NCI-H1694 treated with DMSO at 0.1 percent for 48 hours (cell line): Measurements from ENCODE around the gene HIVEP2.
"Not testable (repeated sequence)": the region's sequence is repeated elsewhere in the genome, so short reads cannot be mapped to it uniquely, and the experiment has no call there.

Source experiments
- DNase-seq: peaks from one replicate; lab custom pipeline; 2025; lab: John Stamatoyannopoulos, UW

Gene HIVEP2

DNA sequence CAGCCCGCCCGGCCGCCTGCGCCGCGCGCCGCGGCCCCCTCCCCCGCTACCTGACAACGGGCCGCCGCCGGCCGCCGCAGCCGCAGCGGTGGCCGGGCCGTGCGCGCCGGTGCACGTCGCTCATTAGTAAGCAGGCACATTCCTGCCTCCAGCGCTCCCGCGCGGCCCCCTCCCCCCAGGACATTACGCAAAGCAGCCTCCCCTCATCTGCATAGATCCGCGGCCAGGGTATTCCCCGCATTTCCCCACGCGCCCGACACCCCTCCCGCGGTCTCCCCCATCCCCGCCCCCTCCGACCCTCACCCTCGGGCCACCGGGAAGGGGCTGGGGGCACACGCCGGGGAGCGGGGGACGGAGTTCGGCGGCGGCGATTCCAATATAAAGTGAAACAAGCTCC is at the start of gene HIVEP2:
HIVEP2 (minus strand) TSS at position 128 of the 397 bp plus-strand sequence. CDS start 170,438 bp downstream, outside the sequence.
- no peak for DNase-seq

DNA sequence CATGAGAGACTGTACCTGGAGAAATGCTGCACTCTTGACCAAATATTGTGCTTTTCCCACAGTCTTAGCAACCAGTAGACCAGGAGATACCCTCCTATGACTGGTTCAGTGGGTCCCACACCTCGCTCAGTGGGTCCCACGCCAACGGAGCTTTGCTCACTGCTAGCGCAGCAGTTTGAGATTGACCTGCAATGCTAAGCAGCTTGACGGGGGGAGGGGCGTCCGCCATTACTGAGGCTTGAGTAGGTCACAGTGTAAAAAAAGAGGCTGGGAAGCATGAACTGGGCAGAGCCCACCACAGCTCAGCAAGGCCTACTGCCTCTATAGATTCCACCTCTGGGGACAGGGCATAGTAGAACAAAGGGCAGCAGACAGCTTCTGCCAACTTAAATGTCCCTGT is 49.0 kb upstream of the HIVEP2 start:
- no peak for DNase-seq

- no peak for DNase-seq
Measured at GRCh38 chr6:142987490-142987889, 42.5 kb upstream of the HIVEP2 start.

DNA sequence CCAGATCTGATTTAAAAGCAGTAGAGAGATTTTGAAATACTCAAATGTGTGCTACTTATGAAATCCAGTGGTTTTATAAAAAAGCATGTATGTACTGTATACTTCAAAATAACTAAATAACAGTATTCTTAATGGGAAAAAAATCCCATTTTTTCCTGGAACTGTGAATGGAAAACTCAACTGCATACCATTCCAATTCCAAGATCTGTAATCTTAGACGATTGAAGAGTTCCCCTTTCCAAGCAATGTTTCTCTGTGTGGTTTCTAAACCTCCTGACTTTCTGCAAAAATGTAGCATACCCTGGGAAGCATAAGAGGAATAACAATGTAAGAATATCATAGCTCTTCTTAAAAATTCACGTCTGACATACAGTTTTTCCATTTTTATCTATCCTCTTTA is 40.3 kb upstream of the HIVEP2 start:
- DNase-seq, result no peak

GRCh38 chr6:142984386-142984785 is 39.4 kb upstream of the HIVEP2 start:
- DNase-seq, result no peak

- DNase-seq, result no peak
Measured at GRCh38 chr6:142975365-142975764, 30.4 kb upstream of the HIVEP2 start.

- DNase-seq, result not testable (repeated sequence)
Measured at GRCh38 chr6:142970941-142971340, 26.0 kb upstream of the HIVEP2 start.

GRCh38 chr6:142968601-142969000 is 23.6 kb upstream of the HIVEP2 start:
- DNase-seq, result no peak

DNA sequence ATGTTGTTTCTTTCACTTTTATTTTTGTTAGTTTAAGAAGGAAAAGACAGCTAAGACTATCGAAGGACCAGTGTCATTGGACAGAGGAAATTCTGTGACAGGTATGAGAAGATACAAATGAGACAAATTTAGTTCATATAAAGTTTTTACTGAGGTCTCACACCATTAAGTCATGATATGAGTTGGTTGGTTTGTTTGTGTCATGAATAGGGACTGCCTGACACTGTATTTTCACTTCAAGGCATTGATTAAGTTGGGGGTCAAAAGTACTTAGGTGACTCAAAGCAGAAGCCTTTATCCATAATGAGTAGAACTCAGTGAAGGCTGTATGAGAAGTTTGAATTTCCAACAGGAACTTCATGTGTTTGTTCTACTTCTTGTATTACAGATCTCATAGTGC is 21.3 kb upstream of the HIVEP2 start:
- DNase-seq, result no peak

DNA sequence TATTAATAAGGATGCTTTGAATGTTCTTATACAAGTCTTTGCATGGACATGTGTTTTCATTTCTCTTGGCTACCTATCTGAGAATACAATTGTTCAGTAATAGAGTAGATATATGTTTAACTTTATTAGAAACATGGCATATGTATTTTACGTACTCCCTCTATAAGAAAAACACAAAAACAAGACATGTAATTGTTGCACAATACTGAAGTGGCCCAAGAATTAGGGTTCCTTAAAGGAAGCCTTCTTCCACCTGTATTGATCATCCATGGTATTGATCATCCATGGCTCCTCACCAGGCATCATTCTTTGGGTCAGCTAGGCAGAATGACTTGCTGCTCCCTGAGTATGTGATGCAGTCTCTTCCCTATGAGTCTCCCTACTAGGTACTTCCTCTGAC is 20.2 kb upstream of the HIVEP2 start:
- DNase-seq, result no peak

DNA sequence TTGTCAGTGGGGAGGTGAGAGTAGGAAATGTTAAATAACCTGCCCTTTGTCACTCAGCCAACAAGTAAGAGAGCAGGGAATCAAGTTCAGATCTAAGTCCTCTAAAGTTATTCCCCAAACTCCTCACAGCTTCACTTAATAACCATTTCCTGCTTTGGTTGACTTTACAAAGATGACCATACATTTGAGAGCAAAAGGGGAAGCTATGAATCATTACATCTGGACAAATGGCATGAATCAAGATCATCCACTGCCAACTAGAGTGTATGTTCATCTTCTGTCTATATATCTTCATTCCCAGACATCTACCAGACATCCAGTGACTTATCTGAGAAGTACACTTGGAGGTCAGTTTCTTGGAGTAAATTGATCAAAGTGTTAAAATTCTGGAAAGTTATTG is 15.1 kb upstream of the HIVEP2 start:
- DNase-seq, result no peak

GRCh38 chr6:142958343-142958742 is 13.4 kb upstream of the HIVEP2 start:
- no peak for DNase-seq

- no peak for DNase-seq
Measured at GRCh38 chr6:142956726-142957125, 11.8 kb upstream of the HIVEP2 start.

GRCh38 chr6:142954844-142955243 is 9.9 kb upstream of the HIVEP2 start:
- no peak for DNase-seq

GRCh38 chr6:142953373-142954273 is 8.6 kb upstream of the HIVEP2 start:
- DNase-seq, result no peak

- DNase-seq, result no peak
Measured at GRCh38 chr6:142952614-142953013, 7.6 kb upstream of the HIVEP2 start.

GRCh38 chr6:142950291-142950690 is 5.3 kb upstream of the HIVEP2 start:
- DNase-seq, result no peak

- no peak for DNase-seq
Measured at GRCh38 chr6:142947714-142948480, 2.9 kb upstream of the HIVEP2 start.

GRCh38 chr6:142946924-142947713 is 2.1 kb upstream of the HIVEP2 start:
- DNase-seq, result no peak

DNA sequence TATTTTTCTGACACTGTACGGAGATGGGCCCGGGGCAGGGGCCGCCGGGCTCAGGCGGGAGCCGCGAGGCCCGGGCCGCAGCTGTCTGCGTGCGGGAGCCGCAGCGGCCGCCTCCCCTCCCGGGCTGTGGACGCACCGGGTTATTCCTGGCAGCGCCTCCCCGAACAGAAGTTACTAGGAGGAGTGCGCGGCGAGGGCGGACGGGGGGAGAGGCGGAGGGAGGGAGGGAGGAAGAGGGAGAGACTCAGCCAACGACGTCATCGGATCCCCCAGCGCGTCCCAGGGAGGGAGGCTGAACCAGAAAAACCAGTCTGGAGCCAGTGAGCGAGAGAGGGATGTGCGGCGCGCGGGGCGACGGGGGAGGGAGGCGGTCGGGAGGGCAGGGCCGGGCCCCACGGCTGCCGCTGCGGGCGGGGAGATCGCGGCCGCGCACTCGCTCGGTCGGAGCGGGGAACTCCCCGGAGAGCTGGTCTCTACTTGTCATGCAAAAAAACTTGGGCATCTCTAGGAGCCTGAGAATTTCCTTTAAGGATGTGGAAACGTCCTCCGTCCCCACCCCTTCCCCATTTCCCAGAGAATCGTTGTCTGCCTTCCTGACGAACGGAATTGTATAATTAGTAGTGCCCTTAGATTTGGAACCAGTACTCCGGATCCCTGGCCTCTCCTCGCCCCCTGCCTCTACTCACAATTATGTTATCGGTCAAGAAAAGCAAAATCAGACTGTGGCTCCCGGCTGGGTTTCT is 1.4 kb upstream of the HIVEP2 start:
- peak; percentile 82 for DNase-seq

DNA sequence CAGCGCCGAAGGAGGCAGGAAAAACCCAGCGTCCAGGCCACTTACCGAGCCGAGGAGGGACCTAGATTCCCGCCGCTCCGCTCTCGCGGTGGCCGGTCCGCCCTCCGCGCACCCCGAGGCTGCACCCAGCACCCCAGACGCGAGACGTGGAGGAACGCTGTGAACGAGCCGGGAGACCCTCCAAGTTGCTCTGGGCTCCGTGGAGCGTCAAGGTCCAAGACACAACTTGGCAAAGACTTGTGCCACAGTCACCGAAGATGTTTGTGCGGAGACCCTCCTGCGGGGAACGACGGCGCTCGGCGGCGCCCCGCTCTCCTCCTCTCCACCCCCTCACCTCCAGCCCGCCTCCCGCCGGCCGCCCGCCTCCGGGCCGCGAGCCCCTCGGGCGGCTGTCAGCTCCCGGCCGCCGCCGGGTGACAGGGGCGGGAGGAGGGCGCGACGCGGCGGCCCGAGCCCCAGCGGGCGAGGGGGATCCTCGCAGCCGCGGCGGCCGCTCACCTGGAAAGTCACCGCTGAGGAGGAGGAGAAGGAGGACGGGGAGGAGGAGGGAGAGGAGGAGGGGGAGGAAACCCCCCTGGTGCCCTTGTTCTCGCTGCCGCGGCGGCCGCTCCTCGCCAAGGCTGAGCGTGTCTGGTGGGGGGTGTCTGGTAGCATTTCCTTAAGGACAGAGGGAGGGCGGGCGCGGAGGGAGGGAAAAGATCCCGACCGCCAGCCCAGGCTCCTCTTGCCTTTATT is 637 bp upstream of the HIVEP2 start:
- DNase-seq, result no peak
